NB4 (cell line): ENCODE results near the gene DAAM1.
A peak's percentile ranks its signal among the peaks of the same experiment; 100 is the strongest.

Experiments used
- DNase-seq: peaks from one replicate; pipeline ENCODE4 v3.0.0; 2010; ENCODE audit warnings: low read depth
- H3K4me3 ChIP-seq: one replicate; pipeline ENCODE4 v1.5.1; 2011; ENCODE audit warnings: mild to moderate bottlenecking, low read depth, low read length, moderate library complexity
- CTCF ChIP-seq: IDR thresholded peaks from one replicate; pipeline ENCODE4 v1.5.1; 2012; ENCODE audit warnings: low read depth, low read length
- MYC ChIP-seq: IDR thresholded peaks from 2 replicates; pipeline ENCODE4 v1.6.1; 2011; ENCODE audit warnings: low read depth, low read length
- POLR2A ChIP-seq: IDR thresholded peaks from 2 replicates; pipeline ENCODE4 v1.6.1; 2011; ENCODE audit warnings: mild to moderate bottlenecking; ENCODE audit not compliant: insufficient read length; ENCODE audit errors: extremely low read depth
- TF ChIP-seq, protein P1 (sequence below): IDR thresholded peaks from 2 replicates; pipeline ENCODE4 v1.6.1; 2011; ENCODE audit warnings: low read depth, low read length

Gene DAAM1

GRCh38 chr14:59325906-59326305 lies 137.4 kb downstream of the DAAM1 start:
- no peak for DNase-seq
- TF ChIP-seq, protein P1, sequence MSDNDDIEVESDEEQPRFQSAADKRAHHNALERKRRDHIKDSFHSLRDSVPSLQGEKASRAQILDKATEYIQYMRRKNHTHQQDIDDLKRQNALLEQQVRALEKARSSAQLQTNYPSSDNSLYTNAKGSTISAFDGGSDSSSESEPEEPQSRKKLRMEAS = no peak
- TF ChIP-seq CTCF (no peak), POLR2A (no peak), MYC (no peak)
- H3K4me3 ChIP-seq = no peak overlapping the region

DNA sequence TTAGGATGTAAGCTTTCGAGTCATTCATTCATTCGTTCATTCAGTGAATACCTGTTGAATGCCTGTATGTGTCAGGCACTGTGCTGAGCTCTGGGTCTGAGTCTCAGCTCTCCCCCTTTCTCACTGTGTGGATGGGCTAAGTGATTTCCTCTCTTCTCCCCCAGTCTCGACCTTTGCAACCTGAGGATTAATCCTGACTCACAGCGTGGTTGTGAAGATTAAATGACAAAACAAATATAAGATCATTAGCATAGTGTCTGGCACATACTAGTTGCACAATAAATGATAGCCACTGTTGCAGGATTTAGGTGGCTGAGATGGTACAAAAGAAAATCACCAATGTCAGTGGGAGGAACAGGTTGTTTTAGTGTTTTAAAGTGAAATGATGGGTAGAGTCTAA lies 140.0 kb downstream of the DAAM1 start:
- no peak overlapping the region for H3K4me3 ChIP-seq
- TF ChIP-seq CTCF (no peak), MYC (no peak), POLR2A (no peak)
- TF ChIP-seq, protein P1 = no peak
- DNase-seq = peak; percentile 9

GRCh38 chr14:59330455-59330854 lies 142.0 kb downstream of the DAAM1 start:
- no peak overlapping the region for H3K4me3 ChIP-seq
- no peak for DNase-seq
- no peak for TF ChIP-seq MYC
- TF ChIP-seq, protein P1 = no peak

GRCh38 chr14:59331217-59331616 lies 142.8 kb downstream of the DAAM1 start:
- no peak overlapping the region for H3K4me3 ChIP-seq
- no peak for DNase-seq
- TF ChIP-seq MYC (no peak), POLR2A (no peak), CTCF (no peak)
- TF ChIP-seq, protein P1 = no peak

DNA sequence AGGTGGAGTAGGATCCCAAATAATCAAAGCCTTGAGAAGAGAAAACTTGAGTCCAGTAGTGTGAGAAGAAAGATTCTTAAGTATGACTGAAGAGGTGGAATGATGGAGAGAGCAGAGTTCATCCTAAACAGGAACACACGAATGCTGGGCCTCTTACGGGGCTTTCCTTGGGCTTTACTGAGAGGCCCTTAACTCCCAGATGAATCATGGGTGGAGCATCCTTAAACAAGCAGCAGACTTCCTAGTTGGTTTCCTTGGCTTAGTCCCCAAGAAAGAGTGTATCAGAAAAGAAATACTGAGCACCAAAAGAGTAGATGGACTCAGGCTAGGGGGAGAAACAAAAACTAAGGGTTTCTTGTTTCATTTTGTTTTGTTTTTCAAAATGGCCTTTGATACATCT lies 144.3 kb downstream of the DAAM1 start:
- no peak overlapping the region for H3K4me3 ChIP-seq
- TF ChIP-seq MYC = no peak
- TF ChIP-seq, protein P1 = no peak
- TF ChIP-seq POLR2A = no peak
- TF ChIP-seq CTCF = no peak
- DNase-seq = no peak

- H3K4me3 ChIP-seq = no peak overlapping the region
- TF ChIP-seq, protein P1 = no peak
- TF ChIP-seq CTCF (no peak), MYC (no peak)
- no peak for DNase-seq
These were observed 144.8 kb downstream of the DAAM1 start for GRCh38 chr14:59333235-59333634.
